NCI-H1105 treated with DMSO at 0.1 percent for 48 hours (cell line): Measurements from ENCODE around the gene PHC2.
A peak's percentile ranks its signal among the peaks of the same experiment; 100 is the strongest.

ENCODE experiments used
- DNase-seq: peaks from one replicate; lab custom pipeline; 2025; lab: John Stamatoyannopoulos, UW

The PHC2 gene

GRCh38 chr1:33454646-33455282, 23.9 kb upstream of the PHC2 start:
- no peak for DNase-seq

- no peak for DNase-seq
Observed at GRCh38 chr1:33446590-33446989, 15.7 kb upstream of the PHC2 start.

- no peak for DNase-seq
Observed at GRCh38 chr1:33445108-33445507, 14.2 kb upstream of the PHC2 start.

- no peak for DNase-seq
Observed at GRCh38 chr1:33443705-33444180, 12.8 kb upstream of the PHC2 start.

GRCh38 chr1:33443080-33443704, 12.3 kb upstream of the PHC2 start:
- DNase-seq, result no peak

- no peak for DNase-seq
Observed at GRCh38 chr1:33442141-33442540, 11.2 kb upstream of the PHC2 start.

GRCh38 chr1:33441088-33441745, 10.3 kb upstream of the PHC2 start:
- no peak for DNase-seq

- no peak for DNase-seq
Observed at GRCh38 chr1:33439662-33440061, 8.8 kb upstream of the PHC2 start.

- DNase-seq, result no peak
Observed at GRCh38 chr1:33438364-33439160, 7.7 kb upstream of the PHC2 start.

- no peak for DNase-seq
Observed at GRCh38 chr1:33436557-33437285, 5.8 kb upstream of the PHC2 start.

GRCh38 chr1:33435096-33435820, 4.4 kb upstream of the PHC2 start:
- DNase-seq, result no peak

GRCh38 chr1:33434363-33434750, 3.5 kb upstream of the PHC2 start:
- no peak for DNase-seq

- DNase-seq, result no peak
Observed at GRCh38 chr1:33433509-33434362, 2.8 kb upstream of the PHC2 start.

GRCh38 chr1:33429856-33430691, 821 bp downstream of the PHC2 start:
- DNase-seq, result peak; percentile 23

- DNase-seq, result peak; percentile 37
Observed at GRCh38 chr1:33429332-33429731, 1.6 kb downstream of the PHC2 start.

GRCh38 chr1:33428661-33429060, 2.2 kb downstream of the PHC2 start:
- no peak for DNase-seq

GRCh38 chr1:33426916-33427315, 4.0 kb downstream of the PHC2 start:
- DNase-seq, result no peak

GRCh38 chr1:33425900-33426299, 5.0 kb downstream of the PHC2 start:
- DNase-seq, result no peak

- no peak for DNase-seq
Observed at GRCh38 chr1:33424610-33425009, 6.3 kb downstream of the PHC2 start.
